ENCODE results near the gene TRIM58.

TRIM58 gene, protein sequence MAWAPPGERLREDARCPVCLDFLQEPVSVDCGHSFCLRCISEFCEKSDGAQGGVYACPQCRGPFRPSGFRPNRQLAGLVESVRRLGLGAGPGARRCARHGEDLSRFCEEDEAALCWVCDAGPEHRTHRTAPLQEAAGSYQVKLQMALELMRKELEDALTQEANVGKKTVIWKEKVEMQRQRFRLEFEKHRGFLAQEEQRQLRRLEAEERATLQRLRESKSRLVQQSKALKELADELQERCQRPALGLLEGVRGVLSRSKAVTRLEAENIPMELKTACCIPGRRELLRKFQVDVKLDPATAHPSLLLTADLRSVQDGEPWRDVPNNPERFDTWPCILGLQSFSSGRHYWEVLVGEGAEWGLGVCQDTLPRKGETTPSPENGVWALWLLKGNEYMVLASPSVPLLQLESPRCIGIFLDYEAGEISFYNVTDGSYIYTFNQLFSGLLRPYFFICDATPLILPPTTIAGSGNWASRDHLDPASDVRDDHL

DNA sequence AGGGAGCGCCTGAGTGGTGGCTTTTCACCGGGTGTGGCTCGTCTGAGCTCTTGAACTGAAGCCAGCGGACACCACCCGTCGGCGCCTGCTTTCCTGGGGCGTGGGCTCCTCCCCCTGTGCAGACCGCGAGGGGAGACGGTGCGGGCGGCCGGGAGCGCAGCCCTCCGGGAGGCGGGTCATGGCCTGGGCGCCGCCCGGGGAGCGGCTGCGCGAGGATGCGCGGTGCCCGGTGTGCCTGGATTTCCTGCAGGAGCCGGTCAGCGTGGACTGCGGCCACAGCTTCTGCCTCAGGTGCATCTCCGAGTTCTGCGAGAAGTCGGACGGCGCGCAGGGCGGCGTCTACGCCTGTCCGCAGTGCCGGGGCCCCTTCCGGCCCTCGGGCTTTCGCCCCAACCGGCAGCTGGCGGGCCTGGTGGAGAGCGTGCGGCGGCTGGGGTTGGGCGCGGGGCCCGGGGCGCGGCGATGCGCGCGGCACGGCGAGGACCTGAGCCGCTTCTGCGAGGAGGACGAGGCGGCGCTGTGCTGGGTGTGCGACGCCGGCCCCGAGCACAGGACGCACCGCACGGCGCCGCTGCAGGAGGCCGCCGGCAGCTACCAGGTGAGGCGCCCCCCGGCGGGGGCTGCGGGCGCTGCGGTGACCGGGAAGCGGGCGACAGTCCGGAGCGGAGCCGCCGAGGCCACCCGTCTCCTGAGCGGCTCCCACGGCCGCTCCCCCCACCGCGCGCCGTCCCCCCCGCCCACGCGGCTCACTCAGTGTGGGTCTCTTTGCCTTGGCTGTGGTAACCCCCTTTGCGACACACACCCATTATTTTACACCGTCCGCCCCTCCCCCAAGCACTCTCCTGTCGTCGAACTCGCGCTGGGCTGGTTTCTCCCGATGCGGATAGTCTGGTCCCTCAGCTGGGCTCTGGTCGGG lies at the start of gene TRIM58:
TSS of gene TRIM58 (plus strand) at position 119 of the 916 bp plus-strand sequence. CDS start at position 179, 60 bp downstream.
- Histone ChIP-seq H3K36me3 (ENCODE audit: control insufficient read depth in 5 of 5, insufficient read depth in 5 of 5, low read length in 5 of 5) (no peaks in the 10 kb centered on the region), H3K9ac (ENCODE audit: low read length in 5 of 5) (no peak within 1 kb of the TSS), H3K27ac (ENCODE audit: low read depth, low read length) (no peak within 1 kb of the TSS), H3K9me3 (ENCODE audit: control insufficient read depth in 5 of 5, low read length in 5 of 5) (peaks cover 0 to 2% (median 0%) of the 10 kb centered on the region in 5 donors), H3K4me3 (ENCODE audit: low read depth in 1 of 5, low read length in 5 of 5) (peak within 1 kb of the TSS; percentile 26 to 62 (median 47)), H3K27me3 (ENCODE audit: control insufficient read depth in 5 of 5, insufficient read depth in 4 of 5, low read length in 5 of 5) (peaks cover 5 to 16% (median 9%) of the 10 kb centered on the region in 5 donors), H3K4me1 (ENCODE audit: control insufficient read depth in 5 of 5, insufficient read depth in 5 of 5, low read length in 5 of 5) (peaks cover 0 to 15% (median 6%) of the 10 kb centered on the region in 5 donors)

DNA sequence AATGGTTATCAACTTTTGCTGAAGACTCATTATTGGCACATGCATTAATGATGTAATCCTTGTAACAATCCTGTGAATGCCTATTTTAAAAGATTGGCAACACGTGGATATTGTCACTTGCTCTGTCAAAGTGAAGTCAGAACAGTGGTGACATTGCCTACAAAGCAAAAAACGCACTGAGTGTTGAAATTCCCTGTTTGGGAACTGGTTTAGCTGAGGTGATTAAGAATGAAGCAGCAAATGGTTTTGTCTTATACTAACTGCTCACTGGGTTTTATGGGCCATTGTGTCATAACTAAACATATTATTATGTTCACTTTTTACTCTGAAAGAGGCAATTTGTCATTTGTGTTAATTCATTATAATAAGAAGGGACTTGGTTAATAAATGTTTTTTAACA lies 44.4 kb upstream of the TRIM58 start:
- no peak overlapping the region for H3K27ac ChIP-seq (ENCODE audit: low read depth, low read length)
- H3K4me3 ChIP-seq (ENCODE audit: low read depth in 1 of 5, low read length in 5 of 5) = no peak overlapping the region
- H3K4me1 ChIP-seq (ENCODE audit: control insufficient read depth in 5 of 5, insufficient read depth in 5 of 5, low read length in 5 of 5) = no peaks in the 10 kb centered on the region
- H3K27me3 ChIP-seq (ENCODE audit: control insufficient read depth in 5 of 5, insufficient read depth in 4 of 5, low read length in 5 of 5) = no peaks in the 10 kb centered on the region
- no peaks in the 10 kb centered on the region for H3K36me3 ChIP-seq (ENCODE audit: control insufficient read depth in 5 of 5, insufficient read depth in 5 of 5, low read length in 5 of 5)
- no peak overlapping the region for H3K9ac ChIP-seq (ENCODE audit: low read length in 5 of 5)
- H3K9me3 ChIP-seq (ENCODE audit: control insufficient read depth in 5 of 5, low read length in 5 of 5) = peaks cover 0 to 3% (median 2%) of the 10 kb centered on the region in 5 donors

DNA sequence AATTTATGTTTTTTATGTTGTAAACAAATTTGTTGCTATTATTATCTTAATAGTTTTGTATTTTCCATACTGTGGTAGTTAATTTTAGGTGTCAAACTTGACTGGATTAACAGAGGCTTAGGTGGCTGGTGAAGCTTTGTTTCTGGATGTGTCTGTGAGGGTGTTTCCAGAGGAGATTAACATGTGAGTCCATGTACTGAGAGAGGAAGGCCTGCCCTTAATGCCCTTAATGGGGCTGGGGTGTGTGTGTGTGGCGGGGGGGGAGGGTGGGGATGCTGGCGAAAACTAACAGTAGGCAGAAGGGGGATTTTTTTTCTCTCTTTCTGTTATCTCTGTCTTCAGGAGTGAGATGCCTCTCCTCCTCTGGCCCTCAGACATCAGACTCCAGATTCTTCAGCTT lies 34.9 kb upstream of the TRIM58 start:
- Histone ChIP-seq H3K27me3 (ENCODE audit: control insufficient read depth in 5 of 5, insufficient read depth in 4 of 5, low read length in 5 of 5) (no peaks in the 10 kb centered on the region), H3K4me1 (ENCODE audit: control insufficient read depth in 5 of 5, insufficient read depth in 5 of 5, low read length in 5 of 5) (no peaks in the 10 kb centered on the region), H3K4me3 (ENCODE audit: low read depth in 1 of 5, low read length in 5 of 5) (no peak overlapping the region), H3K9me3 (ENCODE audit: control insufficient read depth in 5 of 5, low read length in 5 of 5) (no peaks in the 10 kb centered on the region), H3K27ac (ENCODE audit: low read depth, low read length) (no peak overlapping the region), H3K9ac (ENCODE audit: low read length in 5 of 5) (no peak overlapping the region), H3K36me3 (ENCODE audit: control insufficient read depth in 5 of 5, insufficient read depth in 5 of 5, low read length in 5 of 5) (no peaks in the 10 kb centered on the region)

DNA sequence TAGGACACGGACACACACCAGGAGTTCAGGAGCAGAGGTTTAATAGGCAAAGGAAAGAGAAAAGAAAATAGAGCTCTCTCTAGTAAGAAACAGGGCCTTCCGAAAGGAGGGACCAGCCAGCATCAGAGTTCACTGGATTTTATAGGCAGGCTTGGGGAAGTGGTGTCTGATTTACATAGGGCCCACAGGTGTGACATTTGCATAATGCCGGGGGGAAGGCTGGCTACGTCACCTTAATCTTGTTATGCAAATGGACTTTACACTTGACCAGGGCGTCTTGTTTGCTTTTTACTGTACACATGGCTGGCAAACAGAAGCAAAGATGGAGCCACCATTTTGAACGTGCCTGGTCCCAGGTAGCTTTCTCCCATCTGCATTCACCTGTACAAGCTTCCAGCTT lies 33.0 kb upstream of the TRIM58 start, which contains the start of gene OR14A16:
TSS of gene OR14A16 (minus strand) at position 97 of the 400 bp plus-strand sequence. CDS start 8,390 bp downstream, outside the sequence.
- Histone ChIP-seq H3K4me3 (ENCODE audit: low read depth in 1 of 5, low read length in 5 of 5) (no peak within 1 kb of the TSS), H3K27me3 (ENCODE audit: control insufficient read depth in 5 of 5, insufficient read depth in 4 of 5, low read length in 5 of 5) (no peaks in the 10 kb centered on the region), H3K9ac (ENCODE audit: low read length in 5 of 5) (no peak within 1 kb of the TSS), H3K4me1 (ENCODE audit: control insufficient read depth in 5 of 5, insufficient read depth in 5 of 5, low read length in 5 of 5) (no peaks in the 10 kb centered on the region), H3K36me3 (ENCODE audit: control insufficient read depth in 5 of 5, insufficient read depth in 5 of 5, low read length in 5 of 5) (no peaks in the 10 kb centered on the region), H3K9me3 (ENCODE audit: control insufficient read depth in 5 of 5, low read length in 5 of 5) (peaks cover 0 to 3% (median 0%) of the 10 kb centered on the region in 5 donors), H3K27ac (ENCODE audit: low read depth, low read length) (no peak within 1 kb of the TSS)

DNA sequence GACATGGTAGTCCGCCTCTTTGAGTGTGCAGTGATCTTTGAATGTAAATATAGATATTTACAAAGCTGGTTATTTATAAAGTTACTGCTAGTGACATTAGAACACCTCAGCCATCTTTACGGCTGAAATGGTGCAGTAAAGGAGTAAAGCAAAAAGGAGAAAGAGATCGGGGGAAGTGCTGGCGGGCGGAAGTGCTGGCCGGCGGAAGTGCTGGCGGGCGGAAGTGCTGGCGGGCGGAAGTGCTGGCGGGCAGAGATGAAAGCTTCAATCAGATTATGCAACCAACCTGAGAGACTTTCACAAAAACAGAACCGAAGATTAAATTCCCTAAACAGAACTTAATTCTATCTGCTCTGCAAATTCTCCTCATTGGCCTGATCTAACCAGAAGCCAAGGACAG lies 31.6 kb upstream of the TRIM58 start:
- peaks cover 0 to 3% (median 0%) of the 10 kb centered on the region in 5 donors for H3K9me3 ChIP-seq (ENCODE audit: control insufficient read depth in 5 of 5, low read length in 5 of 5)
- H3K36me3 ChIP-seq (ENCODE audit: control insufficient read depth in 5 of 5, insufficient read depth in 5 of 5, low read length in 5 of 5) = no peaks in the 10 kb centered on the region

DNA sequence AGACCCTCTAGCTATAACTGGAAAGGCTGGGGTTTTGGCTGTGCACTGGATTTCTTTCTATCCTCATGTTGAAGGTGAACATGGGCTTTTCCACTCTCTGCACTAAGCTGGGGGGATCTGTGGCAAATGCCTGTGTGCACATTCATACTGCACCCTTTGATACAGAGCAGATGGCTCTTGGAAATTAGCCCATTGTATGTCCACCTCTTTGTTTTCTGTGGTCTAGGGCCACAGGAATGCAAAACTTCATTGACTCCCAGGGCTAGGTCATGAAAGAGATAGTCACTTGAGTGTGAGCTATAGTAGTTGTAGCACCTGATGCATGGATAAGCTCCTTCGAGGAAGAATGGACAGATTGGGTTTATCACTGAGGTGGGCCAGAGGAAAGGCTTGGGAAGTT lies 27.3 kb upstream of the TRIM58 start:
- no peak overlapping the region for H3K4me3 ChIP-seq (ENCODE audit: low read depth in 1 of 5, low read length in 5 of 5)
- H3K27ac ChIP-seq (ENCODE audit: low read depth, low read length) = no peak overlapping the region
- H3K4me1 ChIP-seq (ENCODE audit: control insufficient read depth in 5 of 5, insufficient read depth in 5 of 5, low read length in 5 of 5) = no peaks in the 10 kb centered on the region
- H3K9me3 ChIP-seq (ENCODE audit: control insufficient read depth in 5 of 5, low read length in 5 of 5) = peaks cover 0 to 3% (median 0%) of the 10 kb centered on the region in 5 donors
- no peaks in the 10 kb centered on the region for H3K36me3 ChIP-seq (ENCODE audit: control insufficient read depth in 5 of 5, insufficient read depth in 5 of 5, low read length in 5 of 5)
- no peaks in the 10 kb centered on the region for H3K27me3 ChIP-seq (ENCODE audit: control insufficient read depth in 5 of 5, insufficient read depth in 4 of 5, low read length in 5 of 5)
- no peak overlapping the region for H3K9ac ChIP-seq (ENCODE audit: low read length in 5 of 5)

More for the DNA sequence above, 31.6 kb upstream of the TRIM58 start:
- no peaks in the 10 kb centered on the region for H3K27me3 ChIP-seq (ENCODE audit: control insufficient read depth in 5 of 5, insufficient read depth in 4 of 5, low read length in 5 of 5)
- no peak overlapping the region for H3K4me3 ChIP-seq (ENCODE audit: low read depth in 1 of 5, low read length in 5 of 5)
- H3K9ac ChIP-seq (ENCODE audit: low read length in 5 of 5) = no peak overlapping the region
- H3K4me1 ChIP-seq (ENCODE audit: control insufficient read depth in 5 of 5, insufficient read depth in 5 of 5, low read length in 5 of 5) = no peaks in the 10 kb centered on the region
- H3K27ac ChIP-seq (ENCODE audit: low read depth, low read length) = no peak overlapping the region

DNA sequence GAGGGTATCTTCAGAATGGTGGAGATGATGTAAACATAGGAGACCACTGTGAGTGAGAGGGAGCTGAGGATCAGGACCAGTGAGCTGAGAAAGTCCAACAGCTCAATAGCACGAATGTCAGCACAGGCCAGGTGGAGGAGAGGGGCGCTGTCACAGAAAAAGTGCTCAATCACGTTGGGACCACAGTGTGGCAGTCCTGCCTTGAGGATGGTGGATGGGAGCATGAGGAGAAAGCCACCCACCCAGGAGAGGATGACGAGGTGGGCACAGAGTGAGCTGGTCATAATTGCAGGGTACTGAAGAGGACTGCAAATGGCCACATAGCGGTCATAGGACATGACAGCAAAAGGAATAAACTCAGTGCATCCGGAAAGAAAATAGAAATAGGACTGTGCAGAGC lies 23.4 kb upstream of the TRIM58 start:
- no peak overlapping the region for H3K4me3 ChIP-seq (ENCODE audit: low read depth in 1 of 5, low read length in 5 of 5)
- H3K9ac ChIP-seq (ENCODE audit: low read length in 5 of 5) = no peak overlapping the region
- H3K27ac ChIP-seq (ENCODE audit: low read depth, low read length) = no peak overlapping the region
- no peaks in the 10 kb centered on the region for H3K4me1 ChIP-seq (ENCODE audit: control insufficient read depth in 5 of 5, insufficient read depth in 5 of 5, low read length in 5 of 5)
- no peaks in the 10 kb centered on the region for H3K36me3 ChIP-seq (ENCODE audit: control insufficient read depth in 5 of 5, insufficient read depth in 5 of 5, low read length in 5 of 5)
- no peaks in the 10 kb centered on the region for H3K27me3 ChIP-seq (ENCODE audit: control insufficient read depth in 5 of 5, insufficient read depth in 4 of 5, low read length in 5 of 5)
- no peaks in the 10 kb centered on the region for H3K9me3 ChIP-seq (ENCODE audit: control insufficient read depth in 5 of 5, low read length in 5 of 5)

DNA sequence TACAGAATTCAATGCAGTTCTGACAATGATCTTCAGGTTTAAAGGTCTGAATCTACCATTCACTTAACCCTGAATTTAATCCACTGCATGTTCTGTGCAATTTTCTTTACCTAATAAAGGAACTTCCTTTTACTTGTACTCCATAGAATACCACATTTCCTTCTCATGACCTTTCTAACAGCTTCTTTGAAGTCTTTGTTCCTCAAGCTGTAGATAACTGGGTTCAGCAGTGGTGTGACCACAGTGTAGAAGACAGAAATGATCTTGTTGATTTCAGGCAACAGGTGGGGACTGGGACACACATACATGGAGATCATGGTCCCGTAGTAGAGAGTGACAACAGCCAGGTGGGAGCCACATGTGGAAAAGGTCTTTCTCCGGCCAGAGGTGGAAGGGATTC lies 16.2 kb upstream of the TRIM58 start:
- no peaks in the 10 kb centered on the region for H3K4me1 ChIP-seq (ENCODE audit: control insufficient read depth in 5 of 5, insufficient read depth in 5 of 5, low read length in 5 of 5)
- H3K9ac ChIP-seq (ENCODE audit: low read length in 5 of 5) = no peak overlapping the region
- H3K27me3 ChIP-seq (ENCODE audit: control insufficient read depth in 5 of 5, insufficient read depth in 4 of 5, low read length in 5 of 5) = no peaks in the 10 kb centered on the region
- H3K27ac ChIP-seq (ENCODE audit: low read depth, low read length) = no peak overlapping the region
- no peaks in the 10 kb centered on the region for H3K36me3 ChIP-seq (ENCODE audit: control insufficient read depth in 5 of 5, insufficient read depth in 5 of 5, low read length in 5 of 5)
- H3K9me3 ChIP-seq (ENCODE audit: control insufficient read depth in 5 of 5, low read length in 5 of 5) = peaks cover 0 to 6% (median 0%) of the 10 kb centered on the region in 5 donors
- H3K4me3 ChIP-seq (ENCODE audit: low read depth in 1 of 5, low read length in 5 of 5) = no peak overlapping the region

DNA sequence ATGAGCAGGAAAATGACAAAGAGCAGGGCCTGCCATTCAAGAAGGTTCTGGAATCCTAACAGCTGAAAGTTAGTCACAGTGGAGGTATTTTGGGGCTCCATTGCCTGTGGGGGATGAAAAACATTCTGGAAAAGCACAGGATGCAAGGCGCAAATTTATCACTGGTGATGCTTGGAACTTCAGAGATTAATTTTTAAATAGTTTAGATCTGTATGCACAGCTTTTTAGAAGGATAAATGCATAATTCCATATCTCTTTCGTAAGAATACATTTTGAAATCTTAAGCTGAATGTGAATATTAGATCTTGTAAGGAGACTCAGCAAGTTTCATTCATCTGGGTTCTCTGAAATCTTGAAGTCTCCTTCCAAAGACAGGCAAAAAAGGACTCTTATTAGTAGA lies 15.2 kb upstream of the TRIM58 start, which contains the start of gene OR11L1:
TSS of gene OR11L1 (minus strand) at position 101 of the 400 bp plus-strand sequence. CDS start at position 101, 0 bp downstream.
- no peaks in the 10 kb centered on the region for H3K27me3 ChIP-seq (ENCODE audit: control insufficient read depth in 5 of 5, insufficient read depth in 4 of 5, low read length in 5 of 5)
- H3K4me1 ChIP-seq (ENCODE audit: control insufficient read depth in 5 of 5, insufficient read depth in 5 of 5, low read length in 5 of 5) = no peaks in the 10 kb centered on the region
- H3K9me3 ChIP-seq (ENCODE audit: control insufficient read depth in 5 of 5, low read length in 5 of 5) = peaks cover 0 to 6% (median 0%) of the 10 kb centered on the region in 5 donors
- no peak within 1 kb of the TSS for H3K4me3 ChIP-seq (ENCODE audit: low read depth in 1 of 5, low read length in 5 of 5)
- no peak within 1 kb of the TSS for H3K27ac ChIP-seq (ENCODE audit: low read depth, low read length)
- no peaks in the 10 kb centered on the region for H3K36me3 ChIP-seq (ENCODE audit: control insufficient read depth in 5 of 5, insufficient read depth in 5 of 5, low read length in 5 of 5)
- H3K9ac ChIP-seq (ENCODE audit: low read length in 5 of 5) = no peak within 1 kb of the TSS
